Measurements from ENCODE around the gene PNLIPRP1. TPM values are rescaled to one million over a fixed set of nuclear protein-coding genes. Genes with fewer than 3 reads are reported as not detected.

Gene PNLIPRP1
- total RNA-seq, 4 donors from 2014 or later: 0.66 to 2.4 TPM; not detected in 2

DNA sequence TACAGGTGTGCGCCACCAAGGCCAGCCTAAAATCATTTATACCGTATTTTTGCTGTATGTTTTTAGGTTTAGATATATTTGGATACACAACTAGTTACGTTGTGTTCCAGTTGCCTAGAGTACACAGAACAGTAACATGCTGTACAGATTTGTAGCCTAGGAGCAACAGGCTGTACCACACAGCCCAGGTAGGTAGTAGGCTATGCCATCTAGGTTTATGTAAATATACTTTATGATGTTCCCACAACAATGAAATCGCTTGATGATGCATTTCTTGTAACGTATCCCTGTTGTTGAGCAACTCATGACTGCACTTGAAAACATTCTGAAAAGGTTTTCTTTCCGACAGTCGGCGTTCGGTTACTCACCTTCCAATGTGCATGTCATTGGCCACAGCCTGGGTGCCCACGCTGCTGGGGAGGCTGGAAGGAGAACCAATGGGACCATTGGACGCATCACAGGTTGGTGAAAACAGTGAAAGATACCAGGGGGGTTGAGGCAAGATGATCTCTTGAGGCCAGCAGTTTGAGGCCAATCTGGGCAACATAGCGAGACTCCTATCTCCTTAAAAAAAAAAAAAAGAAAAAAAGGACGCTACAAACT, 37.3 kb upstream of the PNLIPRP1 start:
- WGBS, 2 donors: 90 to 92% methylated on average over 13 of the region's 13 CpGs
- no peak for DNase-seq (ENCODE audit: low spot score in 2 of 2)
- Histone ChIP-seq H3K36me3 (no peaks in the 10 kb centered on the region), H3K27ac (no peak overlapping the region), H3K27me3 (no peaks in the 10 kb centered on the region), H3K9me3 (no peaks in the 10 kb centered on the region), H3K4me1 (no peaks in the 10 kb centered on the region), H3K4me3 (no peak overlapping the region)
- TF ChIP-seq POLR2A (IDR thresholded peaks at IDR 0.05): no peak
- no peak for TF ChIP-seq EP300 (IDR thresholded peaks at IDR 0.05)
- TF ChIP-seq CTCF (IDR thresholded peaks at IDR 0.05): no peak

- WGBS, 2 donors: 61 to 62% methylated on average over 5 of the region's 5 CpGs
Measured at GRCh38 chr10:116554628-116555027, 36.1 kb upstream of the PNLIPRP1 start.

GRCh38 chr10:116555880-116556279, 34.9 kb upstream of the PNLIPRP1 start:
- no peak overlapping the region for H3K27ac ChIP-seq
- no peaks in the 10 kb centered on the region for H3K4me1 ChIP-seq
- 69 to 73% methylated on average over 6 of the region's 6 CpGs for WGBS, 2 donors
- H3K9me3 ChIP-seq: no peaks in the 10 kb centered on the region
- no peaks in the 10 kb centered on the region for H3K27me3 ChIP-seq
- no peak for DNase-seq (ENCODE audit: low spot score in 2 of 2)
- no peak overlapping the region for H3K4me3 ChIP-seq
- H3K36me3 ChIP-seq: no peaks in the 10 kb centered on the region
- TF ChIP-seq CTCF (IDR thresholded peaks at IDR 0.05): no peak
- TF ChIP-seq POLR2A (IDR thresholded peaks at IDR 0.05): no peak

More at GRCh38 chr10:116554628-116555027, 36.1 kb upstream of the PNLIPRP1 start:
- Histone ChIP-seq H3K27me3 (no peaks in the 10 kb centered on the region), H3K27ac (no peak overlapping the region), H3K4me3 (no peak overlapping the region), H3K9me3 (no peaks in the 10 kb centered on the region), H3K36me3 (no peaks in the 10 kb centered on the region), H3K4me1 (no peaks in the 10 kb centered on the region)
- no peak for TF ChIP-seq EP300 (IDR thresholded peaks at IDR 0.05)
- TF ChIP-seq POLR2A (IDR thresholded peaks at IDR 0.05): no peak
- TF ChIP-seq CTCF (IDR thresholded peaks at IDR 0.05): no peak
- DNase-seq (ENCODE audit: low spot score in 2 of 2): no peak

- 78 to 83% methylated on average over 5 of the region's 5 CpGs for WGBS, 2 donors
- Histone ChIP-seq H3K9me3 (no peaks in the 10 kb centered on the region), H3K4me3 (no peak overlapping the region), H3K27me3 (no peaks in the 10 kb centered on the region), H3K27ac (no peak overlapping the region), H3K4me1 (no peaks in the 10 kb centered on the region), H3K36me3 (no peaks in the 10 kb centered on the region)
- no peak for DNase-seq (ENCODE audit: low spot score in 2 of 2)
- TF ChIP-seq CTCF (IDR thresholded peaks at IDR 0.05) (no peak), POLR2A (IDR thresholded peaks at IDR 0.05) (no peak), EP300 (IDR thresholded peaks at IDR 0.05) (no peak)
Measured at GRCh38 chr10:116557305-116557880, 33.4 kb upstream of the PNLIPRP1 start.

DNA sequence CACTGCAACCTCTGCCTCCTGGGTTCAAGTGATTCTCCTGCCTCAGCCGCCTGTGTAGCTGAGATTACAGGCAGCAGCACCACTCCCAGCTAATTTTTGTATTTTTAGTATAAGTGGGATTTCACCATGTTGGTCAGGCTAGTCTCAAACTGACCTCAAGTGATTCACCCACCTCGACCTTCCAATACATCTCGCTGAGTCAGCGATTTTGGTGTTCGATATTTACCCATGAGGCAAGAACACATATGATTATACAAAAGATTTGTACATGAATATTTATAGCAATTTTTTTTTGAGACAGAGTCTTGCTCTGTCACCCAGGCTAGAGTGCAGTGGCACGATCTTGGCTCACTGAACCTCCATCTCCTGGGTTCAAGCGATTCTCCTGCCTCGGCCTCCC, 25.2 kb upstream of the PNLIPRP1 start:
- Histone ChIP-seq H3K27ac (no peak overlapping the region), H3K9me3 (no peaks in the 10 kb centered on the region), H3K4me1 (no peaks in the 10 kb centered on the region), H3K27me3 (no peaks in the 10 kb centered on the region), H3K4me3 (no peak overlapping the region), H3K36me3 (no peaks in the 10 kb centered on the region)
- WGBS, 2 donors: 96 to 97% methylated on average over 8 of the region's 8 CpGs
- DNase-seq (ENCODE audit: low spot score in 2 of 2): no peak
- TF ChIP-seq EP300 (IDR thresholded peaks at IDR 0.05) (no peak), CTCF (IDR thresholded peaks at IDR 0.05) (no peak), POLR2A (IDR thresholded peaks at IDR 0.05) (no peak)

All from tibial nerve (tissue), 4 donors.